Measurements from ENCODE around the gene MRPS16.

The MRPS16 gene

GRCh38 chr10:73217628-73218027 lies 34.8 kb downstream of the MRPS16 start:
- H3K27ac ChIP-seq (ENCODE audit: low read length) = no peak overlapping the region
- no peaks in the 10 kb centered on the region for H3K9me3 ChIP-seq (ENCODE audit: control insufficient read depth in 2 of 2, low read length in 2 of 2)
- no peaks in the 10 kb centered on the region for H3K4me1 ChIP-seq (ENCODE audit: control insufficient read depth, insufficient read depth, low read length)
- no peaks in the 10 kb centered on the region for H3K27me3 ChIP-seq (ENCODE audit: control insufficient read depth in 1 of 2, insufficient read depth in 2 of 2, low read length in 2 of 2)
- no peak overlapping the region for H3K9ac ChIP-seq (ENCODE audit: low read length in 2 of 2)
- no peak overlapping the region for H3K4me3 ChIP-seq (ENCODE audit: low read length in 2 of 2)
- H3K36me3 ChIP-seq (ENCODE audit: control insufficient read depth in 2 of 2, insufficient read depth in 2 of 2, low read length in 2 of 2) = peaks cover 12 to 20% of the 10 kb centered on the region in 2 donors

DNA sequence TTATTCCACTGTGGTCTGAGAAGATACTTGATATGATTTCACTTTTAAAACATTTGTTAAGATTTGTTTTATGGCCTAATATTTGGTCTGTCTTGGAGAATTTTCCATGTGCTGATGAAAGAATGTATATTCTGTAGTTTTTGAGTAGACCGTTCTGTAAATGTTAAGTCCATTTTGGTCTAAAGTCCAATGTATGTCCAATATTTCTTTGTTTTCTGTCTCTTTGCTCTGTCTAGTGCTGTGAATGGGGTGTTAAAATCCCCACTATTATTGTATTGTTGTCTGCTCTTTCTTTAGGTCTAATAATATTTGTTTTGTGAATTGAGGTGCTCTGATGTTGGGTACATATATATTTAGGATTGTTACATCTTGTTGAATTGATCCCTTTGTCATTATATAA lies 36.7 kb downstream of the MRPS16 start:
- Histone ChIP-seq H3K36me3 (ENCODE audit: control insufficient read depth in 2 of 2, insufficient read depth in 2 of 2, low read length in 2 of 2) (peaks cover 12 to 20% of the 10 kb centered on the region in 2 donors), H3K4me1 (ENCODE audit: control insufficient read depth, insufficient read depth, low read length) (no peaks in the 10 kb centered on the region), H3K9me3 (ENCODE audit: control insufficient read depth in 2 of 2, low read length in 2 of 2) (no peaks in the 10 kb centered on the region), H3K9ac (ENCODE audit: low read length in 2 of 2) (no peak overlapping the region), H3K4me3 (ENCODE audit: low read length in 2 of 2) (no peak overlapping the region), H3K27ac (ENCODE audit: low read length) (no peak overlapping the region), H3K27me3 (ENCODE audit: control insufficient read depth in 1 of 2, insufficient read depth in 2 of 2, low read length in 2 of 2) (no peaks in the 10 kb centered on the region)

- Histone ChIP-seq H3K4me3 (ENCODE audit: low read length in 2 of 2) (no peak overlapping the region), H3K27ac (ENCODE audit: low read length) (no peak overlapping the region), H3K36me3 (ENCODE audit: control insufficient read depth in 2 of 2, insufficient read depth in 2 of 2, low read length in 2 of 2) (no peaks in the 10 kb centered on the region), H3K9me3 (ENCODE audit: control insufficient read depth in 2 of 2, low read length in 2 of 2) (no peaks in the 10 kb centered on the region), H3K27me3 (ENCODE audit: control insufficient read depth in 1 of 2, insufficient read depth in 2 of 2, low read length in 2 of 2) (no peaks in the 10 kb centered on the region), H3K9ac (ENCODE audit: low read length in 2 of 2) (no peak overlapping the region), H3K4me1 (ENCODE audit: control insufficient read depth, insufficient read depth, low read length) (no peaks in the 10 kb centered on the region)
Measured at GRCh38 chr10:73211106-73211811, 41.2 kb downstream of the MRPS16 start.

- H3K4me3 ChIP-seq (ENCODE audit: low read length in 2 of 2) = no peak overlapping the region
- no peaks in the 10 kb centered on the region for H3K27me3 ChIP-seq (ENCODE audit: control insufficient read depth in 1 of 2, insufficient read depth in 2 of 2, low read length in 2 of 2)
- no peaks in the 10 kb centered on the region for H3K36me3 ChIP-seq (ENCODE audit: control insufficient read depth in 2 of 2, insufficient read depth in 2 of 2, low read length in 2 of 2)
- H3K27ac ChIP-seq (ENCODE audit: low read length) = no peak overlapping the region
- H3K9me3 ChIP-seq (ENCODE audit: control insufficient read depth in 2 of 2, low read length in 2 of 2) = no peaks in the 10 kb centered on the region
- no peak overlapping the region for H3K9ac ChIP-seq (ENCODE audit: low read length in 2 of 2)
- H3K4me1 ChIP-seq (ENCODE audit: control insufficient read depth, insufficient read depth, low read length) = no peaks in the 10 kb centered on the region
Measured at GRCh38 chr10:73210395-73211105, 41.9 kb downstream of the MRPS16 start.

DNA sequence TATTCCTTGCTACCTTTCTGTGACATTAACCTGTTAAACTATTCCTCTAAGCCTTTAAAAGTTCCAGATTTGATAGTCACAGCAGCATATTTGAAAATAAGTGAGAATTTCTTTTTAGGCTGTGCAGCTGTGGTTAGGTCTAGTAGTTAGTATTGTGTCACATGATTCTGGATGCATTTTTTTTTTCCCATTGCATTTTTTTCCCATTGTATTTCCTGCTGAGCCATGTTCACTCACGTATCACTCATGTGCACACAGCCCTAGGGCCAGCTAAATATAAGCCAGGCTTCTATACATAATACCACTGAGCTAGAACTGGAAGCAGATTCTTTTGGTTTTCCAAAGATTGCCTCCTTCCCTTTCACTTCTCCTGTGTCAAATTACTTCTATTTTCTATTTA lies 42.7 kb downstream of the MRPS16 start:
- Histone ChIP-seq H3K27me3 (ENCODE audit: control insufficient read depth in 1 of 2, insufficient read depth in 2 of 2, low read length in 2 of 2) (no peaks in the 10 kb centered on the region), H3K4me1 (ENCODE audit: control insufficient read depth, insufficient read depth, low read length) (no peaks in the 10 kb centered on the region), H3K27ac (ENCODE audit: low read length) (no peak overlapping the region), H3K4me3 (ENCODE audit: low read length in 2 of 2) (no peak overlapping the region), H3K9ac (ENCODE audit: low read length in 2 of 2) (no peak overlapping the region), H3K36me3 (ENCODE audit: control insufficient read depth in 2 of 2, insufficient read depth in 2 of 2, low read length in 2 of 2) (no peaks in the 10 kb centered on the region), H3K9me3 (ENCODE audit: control insufficient read depth in 2 of 2, low read length in 2 of 2) (no peaks in the 10 kb centered on the region)

GRCh38 chr10:73207883-73208282 lies 44.6 kb downstream of the MRPS16 start:
- H3K36me3 ChIP-seq (ENCODE audit: control insufficient read depth in 2 of 2, insufficient read depth in 2 of 2, low read length in 2 of 2) = no peaks in the 10 kb centered on the region
- no peak overlapping the region for H3K4me3 ChIP-seq (ENCODE audit: low read length in 2 of 2)
- no peaks in the 10 kb centered on the region for H3K9me3 ChIP-seq (ENCODE audit: control insufficient read depth in 2 of 2, low read length in 2 of 2)
- no peak overlapping the region for H3K9ac ChIP-seq (ENCODE audit: low read length in 2 of 2)
- H3K27me3 ChIP-seq (ENCODE audit: control insufficient read depth in 1 of 2, insufficient read depth in 2 of 2, low read length in 2 of 2) = no peaks in the 10 kb centered on the region
- no peaks in the 10 kb centered on the region for H3K4me1 ChIP-seq (ENCODE audit: control insufficient read depth, insufficient read depth, low read length)
- no peak overlapping the region for H3K27ac ChIP-seq (ENCODE audit: low read length)

- Histone ChIP-seq H3K36me3 (ENCODE audit: control insufficient read depth in 2 of 2, insufficient read depth in 2 of 2, low read length in 2 of 2) (no peaks in the 10 kb centered on the region), H3K27ac (ENCODE audit: low read length) (no peak overlapping the region), H3K4me1 (ENCODE audit: control insufficient read depth, insufficient read depth, low read length) (no peaks in the 10 kb centered on the region), H3K27me3 (ENCODE audit: control insufficient read depth in 1 of 2, insufficient read depth in 2 of 2, low read length in 2 of 2) (no peaks in the 10 kb centered on the region), H3K9ac (ENCODE audit: low read length in 2 of 2) (no peak overlapping the region), H3K4me3 (ENCODE audit: low read length in 2 of 2) (no peak overlapping the region), H3K9me3 (ENCODE audit: control insufficient read depth in 2 of 2, low read length in 2 of 2) (no peaks in the 10 kb centered on the region)
Measured at GRCh38 chr10:73206385-73206784, 46.1 kb downstream of the MRPS16 start.

DNA sequence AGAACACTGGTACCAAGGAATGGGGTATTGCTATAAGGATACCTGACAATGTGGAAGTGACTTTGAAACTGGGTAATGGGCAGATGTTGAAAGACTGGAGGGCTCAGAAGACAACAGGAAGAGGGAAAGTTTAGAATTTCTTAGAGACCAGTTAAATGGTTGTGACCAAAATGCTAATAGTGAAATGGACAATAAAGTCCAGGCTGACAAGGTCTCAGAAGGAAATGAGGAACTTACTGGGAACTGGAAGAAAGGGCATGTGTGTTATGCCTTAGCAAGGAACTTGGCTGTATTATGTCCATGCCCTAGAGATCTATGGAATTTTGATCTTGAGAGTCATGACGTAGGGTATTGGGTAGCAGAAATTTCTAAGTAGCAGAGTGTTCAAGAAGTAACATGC lies 46.6 kb downstream of the MRPS16 start:
- H3K9ac ChIP-seq (ENCODE audit: low read length in 2 of 2) = no peak overlapping the region
- H3K27ac ChIP-seq (ENCODE audit: low read length) = no peak overlapping the region
- no peaks in the 10 kb centered on the region for H3K27me3 ChIP-seq (ENCODE audit: control insufficient read depth in 1 of 2, insufficient read depth in 2 of 2, low read length in 2 of 2)

DNA sequence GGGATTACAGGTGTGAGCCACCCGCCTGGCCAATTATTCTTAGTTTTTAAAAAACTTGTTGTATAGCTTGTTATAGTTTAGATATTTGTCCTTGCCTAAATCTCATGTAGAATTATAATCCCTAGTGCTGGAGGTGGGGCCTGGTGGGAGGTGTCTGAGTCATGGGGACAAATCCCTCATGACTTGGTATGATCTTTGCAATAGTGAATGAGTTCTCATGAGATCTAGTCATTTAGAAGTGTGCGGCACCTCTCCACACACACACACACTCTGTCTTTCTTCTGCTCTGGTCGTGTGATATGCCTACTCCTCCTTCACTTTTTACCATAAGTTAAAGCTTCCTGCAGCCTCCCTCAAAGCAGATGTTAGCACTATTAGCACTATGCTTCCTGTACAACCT lies 47.4 kb downstream of the MRPS16 start:
- no peaks in the 10 kb centered on the region for H3K36me3 ChIP-seq (ENCODE audit: control insufficient read depth in 2 of 2, insufficient read depth in 2 of 2, low read length in 2 of 2)
- H3K4me1 ChIP-seq (ENCODE audit: control insufficient read depth, insufficient read depth, low read length) = no peaks in the 10 kb centered on the region
- H3K27ac ChIP-seq (ENCODE audit: low read length) = no peak overlapping the region
- no peaks in the 10 kb centered on the region for H3K9me3 ChIP-seq (ENCODE audit: control insufficient read depth in 2 of 2, low read length in 2 of 2)
- no peak overlapping the region for H3K9ac ChIP-seq (ENCODE audit: low read length in 2 of 2)
- H3K27me3 ChIP-seq (ENCODE audit: control insufficient read depth in 1 of 2, insufficient read depth in 2 of 2, low read length in 2 of 2) = no peaks in the 10 kb centered on the region
- H3K4me3 ChIP-seq (ENCODE audit: low read length in 2 of 2) = no peak overlapping the region

More for the DNA sequence above, 46.6 kb downstream of the MRPS16 start:
- no peaks in the 10 kb centered on the region for H3K36me3 ChIP-seq (ENCODE audit: control insufficient read depth in 2 of 2, insufficient read depth in 2 of 2, low read length in 2 of 2)
- H3K4me1 ChIP-seq (ENCODE audit: control insufficient read depth, insufficient read depth, low read length) = no peaks in the 10 kb centered on the region
- no peak overlapping the region for H3K4me3 ChIP-seq (ENCODE audit: low read length in 2 of 2)
- no peaks in the 10 kb centered on the region for H3K9me3 ChIP-seq (ENCODE audit: control insufficient read depth in 2 of 2, low read length in 2 of 2)

Data from stomach smooth muscle (tissue), 2 donors.